Neutrophil (primary cell): ENCODE data around the gene KRTAP10-8.

Experiments
- H3K27ac ChIP-seq: fragments of 200-600 bp; sonication (generic); 2 replicates; pipeline ENCODE4 v1.5.1; 2016; ENCODE audit warnings: mild to moderate bottlenecking, moderate library complexity
- H3K27me3 ChIP-seq: fragments of 200-600 bp; sonication (generic); 2 replicates; pipeline ENCODE4 v1.6.0; 2016; ENCODE audit warnings: mild to moderate bottlenecking
- H3K36me3 ChIP-seq: fragments of 200-600 bp; sonication (generic); 2 replicates; pipeline ENCODE4 v1.5.1; 2017
- H3K4me1 ChIP-seq, 2 experiments: fragments of 200-600 bp in 1 of 2; sonication (generic) in 1 of 2; 1 replicate in 1 of 2; 2 replicates in 1 of 2; pipeline versions ENCODE4 v1.5.1 to v1.6.1; 2013 to 2016; ENCODE audit warnings: low read depth in 1 of 2, low read length in 1 of 2, mild to moderate bottlenecking in 1 of 2, moderate library complexity in 1 of 2; ENCODE audit not compliant: control insufficient read depth in 1 of 2, insufficient read depth in 1 of 2
- H3K4me3 ChIP-seq, 2 experiments: fragments of 200-600 bp in 1 of 2; sonication (generic) in 1 of 2; 1 replicate in 1 of 2; 2 replicates in 1 of 2; pipeline ENCODE4 v1.5.1; 2013 to 2016; ENCODE audit warnings: low read depth in 1 of 2, low read length in 1 of 2, mild to moderate bottlenecking in 1 of 2, moderate library complexity in 1 of 2
- H3K9me3 ChIP-seq: fragments of 200-600 bp; sonication (generic); 2 replicates; pipeline ENCODE4 v1.5.1; 2016
- CTCF ChIP-seq: fragments of 200-600 bp; sonication (generic); IDR thresholded peaks from 2 replicates; pipeline ENCODE4 v1.5.1; 2016; ENCODE audit warnings: antibody characterized with exemption

KRTAP10-8 gene

GRCh38 chr21:44612029-44612486, at the start of gene KRTAP10-8:
Gene KRTAP10-8, plus strand, starts transcription at chr21:44612079. Its CDS starts 22 bp downstream, at chr21:44612101.
- no peak within 1 kb of the TSS for H3K4me3 ChIP-seq
- peaks cover 0 to 6% of the 10 kb centered on the region in 2 experiments for H3K4me1 ChIP-seq
- H3K27me3 ChIP-seq = no peaks in the 10 kb centered on the region
- TF ChIP-seq CTCF = no peak
- H3K36me3 ChIP-seq = no peaks in the 10 kb centered on the region
- H3K27ac ChIP-seq = no peak within 1 kb of the TSS
- no peaks in the 10 kb centered on the region for H3K9me3 ChIP-seq

- no peak overlapping the region for H3K4me3 ChIP-seq
- H3K4me1 ChIP-seq = peaks cover 0 to 5% of the 10 kb centered on the region in 2 experiments
- TF ChIP-seq CTCF = no peak
- H3K36me3 ChIP-seq = no peaks in the 10 kb centered on the region
- no peak overlapping the region for H3K27ac ChIP-seq
- H3K9me3 ChIP-seq = no peaks in the 10 kb centered on the region
- H3K27me3 ChIP-seq = peaks cover 12% of the 10 kb centered on the region
These were observed 47.8 kb upstream of the KRTAP10-8 start for GRCh38 chr21:44564099-44564498.

GRCh38 chr21:44564886-44565598, 46.8 kb upstream of the KRTAP10-8 start:
- H3K36me3 ChIP-seq = no peaks in the 10 kb centered on the region
- peaks cover 0 to 5% of the 10 kb centered on the region in 2 experiments for H3K4me1 ChIP-seq
- H3K27me3 ChIP-seq = peaks cover 7% of the 10 kb centered on the region
- H3K27ac ChIP-seq = no peak overlapping the region
- TF ChIP-seq CTCF = no peak
- H3K9me3 ChIP-seq = no peaks in the 10 kb centered on the region
- H3K4me3 ChIP-seq = no peak overlapping the region

- no peak for TF ChIP-seq CTCF
- Histone ChIP-seq H3K4me1 (peaks cover 0 to 5% of the 10 kb centered on the region in 2 experiments), H3K4me3 (no peak overlapping the region)
These were observed 45.5 kb upstream of the KRTAP10-8 start for GRCh38 chr21:44566403-44566802.

GRCh38 chr21:44567481-44568171, 44.3 kb upstream of the KRTAP10-8 start:
- Histone ChIP-seq H3K9me3 (no peaks in the 10 kb centered on the region), H3K4me1 (peaks cover 0 to 5% of the 10 kb centered on the region in 2 experiments), H3K27me3 (peaks cover 5% of the 10 kb centered on the region), H3K4me3 (no peak overlapping the region), H3K27ac (no peak overlapping the region), H3K36me3 (no peaks in the 10 kb centered on the region)
- TF ChIP-seq CTCF = no peak

More at GRCh38 chr21:44566403-44566802, 45.5 kb upstream of the KRTAP10-8 start:
- Histone ChIP-seq H3K36me3 (no peaks in the 10 kb centered on the region), H3K27me3 (peaks cover 5% of the 10 kb centered on the region), H3K9me3 (no peaks in the 10 kb centered on the region), H3K27ac (no peak overlapping the region)
